SK-N-SH treated with all-trans-retinoic acid at 6 μM for 48 hours (cell line): ENCODE results near the gene PRELID1.

Source experiments
- ATAC-seq: fragments of 200-7000 bp; cut with Tn5 transposase; 3 replicates; pipeline ENCODE4 v1.9.1; 2020; ENCODE audit warnings: mild to moderate bottlenecking, moderate library complexity
- ARNTL ChIP-seq: fragments of 450-650 bp; formaldehyde crosslinking; IDR thresholded peaks from 2 replicates; pipeline ENCODE4 v1.5.0; 2020; ENCODE audit warnings: low read depth, mild to moderate bottlenecking, moderate library complexity, borderline replicate concordance
- BACH2 ChIP-seq: fragments of 250-450 bp; sonication (Bioruptor Pico); IDR thresholded peaks from 2 replicates; pipeline ENCODE4 v1.9.0; 2021; ENCODE audit warnings: mild to moderate bottlenecking, borderline replicate concordance
- CREB5 ChIP-seq: fragments of 250-450 bp; sonication (Bioruptor Pico); IDR thresholded peaks from 2 replicates; pipeline ENCODE4 v1.5.1; 2020; ENCODE audit warnings: low read depth, mild to moderate bottlenecking, moderate library complexity
- CSRNP3 ChIP-seq: fragments of 250-450 bp; sonication (Bioruptor Pico); IDR thresholded peaks from 2 replicates; pipeline ENCODE4 v1.5.1; 2021; ENCODE audit warnings: mild to moderate bottlenecking, moderate library complexity
- ISL1 ChIP-seq: fragments of 250-450 bp; sonication (Bioruptor Pico); IDR thresholded peaks from 2 replicates; pipeline ENCODE4 v2.1.2; 2022; ENCODE audit warnings: mild to moderate bottlenecking, moderate library complexity
- OSR1 ChIP-seq: fragments of 250-450 bp; sonication (Bioruptor Pico); IDR thresholded peaks from 2 replicates; pipeline ENCODE4 v1.8.0; 2022; ENCODE audit warnings: moderate library complexity, mild to moderate bottlenecking, inconsistent platforms
- PATZ1 ChIP-seq: fragments of 250-450 bp; sonication (Bioruptor Pico); IDR thresholded peaks from 2 replicates; pipeline ENCODE4 v1.8.0; 2020; ENCODE audit warnings: mild to moderate bottlenecking, moderate library complexity, borderline replicate concordance
- POU6F1 ChIP-seq: fragments of 250-450 bp; sonication (Bioruptor Pico); IDR thresholded peaks from 2 replicates; pipeline ENCODE4 v1.8.0; 2021; ENCODE audit warnings: low read depth, mild to moderate bottlenecking, moderate library complexity, borderline replicate concordance
- PPARA ChIP-seq: fragments of 250-450 bp; sonication (Bioruptor Pico); IDR thresholded peaks from 2 replicates; pipeline ENCODE4 v1.5.0; 2020; ENCODE audit warnings: mild to moderate bottlenecking, borderline replicate concordance
- RARB ChIP-seq: fragments of 250-450 bp; sonication (Bioruptor Pico); IDR thresholded peaks from 2 replicates; pipeline ENCODE4 v1.8.0; 2021; ENCODE audit warnings: mild to moderate bottlenecking, moderate library complexity
- SNAI2 ChIP-seq: fragments of 250-450 bp; sonication (Bioruptor Pico); IDR thresholded peaks from 2 replicates; pipeline ENCODE4 v1.5.0; 2020; ENCODE audit warnings: mild to moderate bottlenecking, moderate library complexity
- TCF4 ChIP-seq: fragments of 250-450 bp; sonication (Bioruptor Pico); IDR thresholded peaks from 2 replicates; pipeline ENCODE4 v1.8.0; 2021; ENCODE audit warnings: mild to moderate bottlenecking, moderate library complexity, borderline replicate concordance
- TOX ChIP-seq: fragments of 250-450 bp; sonication (Bioruptor Pico); IDR thresholded peaks from 2 replicates; pipeline ENCODE4 v1.8.0; 2021; ENCODE audit warnings: mild to moderate bottlenecking, moderate library complexity, borderline replicate concordance
- TSHZ2 ChIP-seq: fragments of 250-450 bp; sonication (Bioruptor Pico); IDR thresholded peaks from 2 replicates; pipeline ENCODE4 v1.5.0; 2020; ENCODE audit warnings: mild to moderate bottlenecking, moderate library complexity
- ZC3H10 ChIP-seq: fragments of 250-450 bp; sonication (Bioruptor Pico); IDR thresholded peaks from 2 replicates; pipeline ENCODE4 v1.5.1; 2021; ENCODE audit warnings: mild to moderate bottlenecking, moderate library complexity
- ZNF565 ChIP-seq: fragments of 450-650 bp; formaldehyde crosslinking; conservative IDR thresholded peaks from 2 replicates; pipeline ENCODE4 v1.5.0; 2020; ENCODE audit warnings: low read depth, mild to moderate bottlenecking, moderate library complexity
- ZNF8 ChIP-seq: fragments of 450-650 bp; formaldehyde crosslinking; IDR thresholded peaks from 2 replicates; pipeline ENCODE4 v1.5.0; 2020; ENCODE audit warnings: mild to moderate bottlenecking, moderate library complexity

The PRELID1 gene

GRCh38 chr5:177300236-177300880 lies 3.2 kb upstream of the PRELID1 start:
- TF ChIP-seq BACH2 (no peak), TOX (CRISPR knock-in tag) (no peak), PATZ1 (CRISPR knock-in tag) (peak; percentile 50; the same call in 1 of the 2 replicates)
- ATAC-seq: peak; percentile 27

- ATAC-seq: no peak
- TF ChIP-seq ISL1 (no peak), CREB5 (no peak), CSRNP3 (CRISPR knock-in tag) (no peak), OSR1 (CRISPR knock-in tag) (no peak), TCF4 (CRISPR knock-in tag) (no peak), POU6F1 (CRISPR knock-in tag) (no peak), PPARA (CRISPR knock-in tag) (no peak), ZNF8 (CRISPR knock-in tag) (no peak)
Observed at GRCh38 chr5:177300951-177301350, 2.6 kb upstream of the PRELID1 start.

GRCh38 chr5:177301503-177302165 lies 2.0 kb upstream of the PRELID1 start:
- ATAC-seq: no peak
- TF ChIP-seq OSR1 (CRISPR knock-in tag): no peak
- no peak for TF ChIP-seq TSHZ2 (CRISPR knock-in tag)

- ATAC-seq: peak; percentile 39
- TF ChIP-seq RARB (CRISPR knock-in tag) (no peak), TOX (CRISPR knock-in tag) (no peak), ISL1 (no peak), TCF4 (CRISPR knock-in tag) (no peak), ARNTL (CRISPR knock-in tag) (no peak), ZC3H10 (CRISPR knock-in tag) (no peak), ZNF8 (CRISPR knock-in tag) (no peak), CSRNP3 (CRISPR knock-in tag) (no peak), CREB5 (no peak), ZNF565 (CRISPR knock-in tag) (no peak), SNAI2 (CRISPR knock-in tag) (no peak), TSHZ2 (CRISPR knock-in tag) (no peak)
Observed at GRCh38 chr5:177302354-177303110, 1.1 kb upstream of the PRELID1 start.
